Motor neuron (in vitro differentiated cells): ENCODE results near the gene METAP1D. TPM values are rescaled to one million over a fixed set of nuclear protein-coding genes. Genes with fewer than 3 reads are reported as not detected.
"Not testable (repeated sequence)": the region's sequence is repeated elsewhere in the genome, so short reads cannot be mapped to it uniquely, and the experiment has no call there.

Experiments
- ATAC-seq, 8 experiments: fragments of 200-7000 bp; cut with Tn5 transposase; replicated peaks in 6 of 8; 2 replicates each; pipeline ENCODE4 v1.8.0; 2021; ENCODE audit warnings: mild to moderate bottlenecking in 8 of 8, moderate library complexity in 8 of 8
- H3K27ac ChIP-seq, 2 donors: fragments of 250-450 bp; sonication (Bioruptor Pico); 2 replicates each; pipeline ENCODE4 v1.9.0; 2021; ENCODE audit warnings: antibody characterized with exemption in 2 of 2, mild to moderate bottlenecking in 2 of 2, moderate library complexity in 1 of 2
- H3K4me1 ChIP-seq, 2 donors: fragments of 250-450 bp; sonication (Bioruptor Pico); replicated peaks in 1 of 2; 2 replicates each; pipeline ENCODE4 v1.6.1; 2021; ENCODE audit warnings: antibody characterized with exemption in 2 of 2, mild to moderate bottlenecking in 2 of 2, moderate library complexity in 1 of 2
- H3K4me3 ChIP-seq, 5 donors: fragments of 250-450 bp; sonication (Bioruptor Pico); 2 replicates each; pipeline ENCODE4 v1.9.0; 2021; ENCODE audit warnings: antibody characterized with exemption in 5 of 5, mild to moderate bottlenecking in 5 of 5, moderate library complexity in 4 of 5
- WGBS, 10 experiments: fragments of 450-650 bp; shearing (Covaris generic); methylation state at CpG; one replicate each; pipeline ENCODE4 v1.0.0; 2022; 5-methylcytosine and 5-hydroxymethylcytosine counted together
- in situ Hi-C, 9 experiments: fragments of 400-800 bp; cut with MboI; loops; one replicate each; pipeline ENCODE4 v1.15.0; 2021; ENCODE audit warnings: low sequenced_read_pairs in 9 of 9, low pct_unique_long_range_greater_than_20kb in 2 of 9; ENCODE audit not compliant: unreplicated experiment in 9 of 9
- total RNA-seq, 8 experiments: library from RNA; unstranded; fragments of 300-600 nt; gene quantifications; 2 replicates each; pipeline versions ENCODE4 v1.2.3 to v1.2.4, GENCODE V29; 2022

The METAP1D gene
- total RNA-seq, 8 experiments from 2014 or later: 2.5 to 44.9 (median 6.3) TPM

DNA sequence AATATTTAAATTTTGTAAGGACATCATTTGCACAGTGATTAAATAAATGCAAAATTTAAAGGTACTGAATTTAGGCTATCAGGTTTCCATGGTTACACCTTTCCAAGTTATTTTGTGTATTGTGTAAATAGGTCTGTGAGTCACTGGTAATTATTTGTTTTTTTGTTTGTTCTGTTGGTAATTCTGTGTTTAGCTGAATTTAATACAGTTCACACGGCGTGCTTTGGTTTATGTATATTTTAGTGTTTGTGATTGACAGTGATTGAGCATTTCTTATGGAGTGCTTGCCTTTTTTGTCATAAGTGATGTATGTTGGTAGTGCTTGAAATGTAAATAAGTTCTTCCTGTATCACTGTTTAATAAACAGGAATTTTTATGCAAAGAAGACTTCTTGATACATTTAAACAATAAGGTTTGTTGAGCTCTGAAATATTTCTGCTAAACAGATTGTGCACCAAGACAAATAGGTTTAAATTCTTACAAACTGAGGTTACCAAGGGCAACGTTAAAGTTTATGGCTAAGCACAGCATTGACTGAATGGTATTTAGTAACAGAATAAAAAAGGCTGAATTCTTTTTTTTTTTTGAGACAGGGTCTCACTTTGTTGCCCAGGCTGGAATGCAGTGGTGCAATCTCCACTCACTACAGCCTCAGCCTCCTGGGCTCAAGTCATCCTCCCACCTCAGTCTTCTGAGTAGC lies 47.3 kb downstream of the METAP1D start:
- Histone ChIP-seq H3K4me3 (no peak overlapping the region), H3K27ac (no peak overlapping the region), H3K4me1 (peaks cover under 1 to 4% of the 10 kb centered on the region in 2 donors)
- ATAC-seq: peak in 1 of 8 experiments; percentile 65
- WGBS, 10 experiments: 29 to 80% (median 69%) methylated on average over 1 to 3 of the region's 3 CpGs
- in situ Hi-C loops: no loop called here

DNA sequence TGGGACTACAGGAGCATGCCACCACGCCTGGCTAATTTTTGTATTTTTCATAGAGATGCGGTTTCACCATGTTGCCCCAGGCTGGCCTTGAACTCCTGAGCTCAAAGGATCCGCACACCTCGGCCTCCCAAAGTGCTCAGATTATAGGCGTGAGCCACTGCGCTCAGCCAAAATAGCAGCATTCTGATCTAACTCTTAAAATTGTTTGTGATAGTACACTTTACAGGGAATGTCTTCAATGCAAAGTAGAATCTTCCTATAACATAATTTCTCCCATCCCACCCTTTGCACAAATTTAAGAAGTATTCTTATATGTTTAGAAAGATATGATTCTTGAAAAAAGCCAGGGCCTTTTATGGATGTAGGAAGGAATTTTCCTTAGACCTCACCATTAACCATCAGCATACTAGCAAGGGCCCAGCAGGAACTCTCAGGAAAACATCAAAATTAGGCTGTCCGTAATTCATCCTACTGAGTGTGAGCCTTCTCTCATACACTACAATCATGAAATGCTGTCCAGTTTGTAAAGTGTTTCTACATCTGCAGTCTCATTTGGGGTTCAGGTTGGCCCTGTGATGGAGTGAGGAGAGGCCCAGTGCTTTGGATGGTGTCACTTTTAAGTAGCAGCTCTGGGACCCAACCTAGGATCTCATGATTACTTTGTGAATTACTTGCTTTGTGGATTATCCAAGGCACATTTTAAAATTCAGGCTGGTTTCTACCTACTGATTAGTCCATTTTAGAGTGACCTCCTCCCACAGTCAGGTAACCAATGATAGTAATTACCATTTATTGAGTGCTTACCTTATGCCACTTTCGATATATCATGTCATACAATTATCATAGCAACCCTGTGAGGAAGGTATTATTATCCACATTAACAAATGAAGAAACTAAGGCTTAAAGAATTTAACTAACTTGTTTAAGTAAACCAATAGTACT lies 48.1 kb downstream of the METAP1D start:
- in situ Hi-C loops: no loop called here
- no peak overlapping the region for H3K4me3 ChIP-seq
- WGBS, 10 experiments: 40 to 100% (median 97%) methylated on average over 1 to 8 of the region's 8 CpGs; no CpG with 5 or more reads in 1 of the 10 experiments
- no peak overlapping the region for H3K27ac ChIP-seq
- no peak for ATAC-seq
- peaks cover 8 to 11% of the 10 kb centered on the region in 2 donors for H3K4me1 ChIP-seq

DNA sequence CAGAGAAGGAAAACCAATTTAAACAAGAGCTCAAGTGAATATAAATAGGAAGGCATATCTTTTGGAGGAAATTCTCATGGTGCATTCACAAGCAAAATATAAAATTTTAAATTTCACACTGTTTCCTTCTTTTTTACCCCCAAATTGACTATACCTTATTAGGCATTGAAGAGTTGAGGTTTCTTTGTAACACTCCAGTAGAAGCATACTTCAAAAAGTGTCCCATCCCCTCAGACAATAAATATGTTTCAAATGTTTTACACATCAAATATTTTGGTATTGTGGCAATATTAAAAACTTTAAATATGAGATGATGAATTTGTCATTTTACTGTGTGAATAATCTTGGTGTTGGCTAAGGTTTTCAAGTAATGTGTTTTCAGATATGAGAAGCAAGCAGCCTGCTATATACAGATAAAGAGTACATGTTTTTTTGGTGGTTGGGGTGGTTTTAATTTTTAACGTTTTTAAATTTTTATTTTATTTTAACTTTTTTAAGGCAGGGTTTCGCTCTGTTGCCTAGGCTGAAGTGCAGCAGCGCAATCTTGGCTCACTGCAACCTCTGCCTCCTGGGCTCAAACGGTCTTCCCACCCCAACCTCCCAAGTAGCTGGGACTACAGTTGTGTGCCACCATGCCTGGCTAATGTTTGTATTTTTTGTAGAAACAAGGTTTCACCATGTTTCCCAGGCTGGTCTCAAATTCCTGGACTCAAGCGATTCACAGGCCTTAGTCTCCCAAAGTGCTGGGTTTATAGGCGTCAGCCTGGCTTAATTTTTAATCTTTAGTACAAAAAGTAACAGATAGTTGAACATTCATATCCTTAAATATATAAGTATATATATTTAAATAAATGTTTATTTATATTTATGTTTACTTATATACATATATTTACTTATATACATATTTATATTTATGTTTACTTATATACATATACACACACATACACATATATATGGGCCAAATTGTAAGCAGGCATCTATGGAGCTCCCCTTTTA lies 49.1 kb downstream of the METAP1D start:
- Histone ChIP-seq H3K4me1 (peaks cover 14 to 18% of the 10 kb centered on the region in 2 donors), H3K4me3 (no peak overlapping the region), H3K27ac (no peak overlapping the region)
- ATAC-seq: no peak
- in situ Hi-C loops: no loop called here
- 40 to 100% (median 90%) methylated on average over 1 to 6 of the region's 6 CpGs; no CpG with 5 or more reads in 1 of the 10 experiments for WGBS, 10 experiments

DNA sequence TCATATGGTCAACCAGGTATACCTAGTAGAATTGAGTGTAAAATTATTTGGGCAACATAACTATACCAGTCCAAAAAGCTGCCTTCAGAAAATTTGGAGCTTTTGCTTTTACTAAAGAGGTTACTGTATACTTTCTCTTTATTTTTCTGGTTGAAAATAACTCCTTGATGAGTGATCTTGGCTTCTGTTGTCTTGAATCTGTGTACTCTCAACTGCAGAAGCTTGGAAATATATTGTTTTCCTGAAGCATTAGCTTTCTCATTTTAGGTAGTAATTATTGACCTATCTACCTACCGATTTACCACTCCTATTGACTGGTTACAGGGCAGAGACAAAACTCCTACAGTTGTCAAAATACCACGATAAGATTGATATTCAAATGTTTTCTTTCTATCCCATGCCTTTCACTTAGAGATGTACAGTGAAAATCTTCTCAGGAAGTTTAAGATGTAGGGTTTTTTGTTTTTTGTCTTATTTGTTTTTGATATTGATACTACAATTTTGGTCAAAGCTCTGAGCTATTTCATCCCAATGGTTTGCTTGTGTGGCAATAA lies 49.9 kb downstream of the METAP1D start:
- in situ Hi-C loops: no loop called here
- no peak for ATAC-seq
- no peak overlapping the region for H3K4me3 ChIP-seq
- WGBS, 10 experiments: 60 to 100% (median 96%) methylated on average over 1 to 2 of the region's 2 CpGs; no CpG with 5 or more reads in 1 of the 10 experiments
- no peak overlapping the region for H3K27ac ChIP-seq
- H3K4me1 ChIP-seq: peaks cover 14 to 20% of the 10 kb centered on the region in 2 donors

DNA sequence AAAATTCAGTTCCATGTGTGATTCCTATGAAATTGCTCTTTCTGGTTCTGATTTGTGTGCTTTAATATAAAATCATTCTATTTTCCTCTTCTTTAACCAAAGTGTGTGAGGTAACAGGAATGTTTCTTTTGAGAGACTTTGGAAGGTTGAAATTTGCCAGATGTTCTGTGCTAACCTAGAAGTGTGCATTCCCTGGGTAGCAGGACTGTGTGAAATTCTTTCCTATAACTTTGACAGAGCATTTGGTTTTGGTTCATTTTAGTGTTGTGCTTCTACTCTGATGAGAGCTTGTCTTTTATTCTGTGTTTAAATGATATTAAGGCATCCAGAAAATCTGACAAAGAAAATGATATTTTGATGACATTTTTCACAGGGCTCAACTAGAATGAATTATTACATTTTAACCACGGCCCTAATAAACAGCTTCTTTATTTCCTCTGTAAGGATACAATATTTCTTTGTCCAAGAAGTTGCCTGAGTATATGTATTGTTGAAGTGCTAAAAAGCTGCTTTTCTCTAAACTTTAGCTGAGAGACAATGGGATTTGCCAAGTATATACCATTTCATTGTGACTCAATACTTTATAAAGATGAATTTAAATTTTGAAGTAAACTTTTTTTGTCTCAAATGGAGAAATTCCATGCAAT lies 50.8 kb downstream of the METAP1D start:
- Histone ChIP-seq H3K4me3 (no peak overlapping the region), H3K4me1 (peaks cover 14 to 20% of the 10 kb centered on the region in 2 donors), H3K27ac (no peak overlapping the region)
- in situ Hi-C loops: no loop called here
- ATAC-seq: no peak
- WGBS, 10 experiments: 77 to 100% (median 89%) methylated on average over 1 of the region's 1 CpG

DNA sequence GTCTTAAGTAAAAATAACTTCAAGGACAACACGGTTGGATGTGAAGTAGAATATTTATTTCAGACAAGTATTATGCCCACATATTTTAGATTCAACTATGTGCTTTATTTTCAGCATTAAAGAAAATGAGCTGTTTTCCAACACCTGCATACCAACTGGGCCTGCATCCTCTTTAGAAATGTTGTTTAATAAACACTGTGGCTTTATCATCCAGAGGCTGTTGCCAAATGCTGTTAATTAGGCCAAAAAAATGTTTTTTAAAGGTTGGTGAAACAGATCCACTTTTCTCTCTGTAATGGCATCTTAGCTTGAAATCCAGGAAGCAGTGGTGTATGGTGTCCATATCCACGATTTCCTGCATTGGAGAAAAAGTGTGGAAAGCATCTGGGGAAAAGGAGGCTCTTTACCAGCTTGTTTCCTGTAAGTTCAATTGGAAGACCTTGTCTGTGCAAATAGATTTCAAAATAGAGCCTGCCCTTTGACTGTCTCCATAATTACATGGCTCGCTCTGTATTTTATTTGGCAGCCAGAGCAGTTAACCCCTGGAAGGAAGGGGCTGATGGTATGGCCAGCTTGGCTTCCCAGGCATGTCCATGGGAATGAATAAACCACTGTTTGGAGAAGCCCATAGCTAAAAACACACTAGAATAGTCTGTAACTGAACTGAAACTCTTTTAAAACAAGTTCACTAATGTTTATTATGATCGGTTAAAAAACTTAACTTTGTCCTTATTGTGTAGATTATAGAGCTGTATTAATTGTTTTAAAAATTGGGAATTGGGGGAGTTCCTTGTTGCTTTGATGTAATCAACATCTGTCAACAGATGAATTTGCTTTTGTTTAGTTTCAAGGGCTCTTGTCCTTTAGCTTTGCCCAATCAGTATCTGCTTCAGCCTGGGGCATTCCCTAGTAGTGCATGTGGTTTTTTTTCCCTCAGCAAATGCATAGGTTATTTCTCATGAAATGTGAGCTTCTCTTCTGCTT lies 52.5 kb downstream of the METAP1D start:
- H3K27ac ChIP-seq: no peak overlapping the region
- ATAC-seq: peak in 4 of 8 experiments; percentile 34 to 91 (median 44)
- H3K4me1 ChIP-seq: peaks cover 9 to 20% of the 10 kb centered on the region in 2 donors
- WGBS, 10 experiments: 34 to 80% (median 55%) methylated on average over 2 to 4 of the region's 4 CpGs
- in situ Hi-C loops: no loop called here
- no peak overlapping the region for H3K4me3 ChIP-seq

DNA sequence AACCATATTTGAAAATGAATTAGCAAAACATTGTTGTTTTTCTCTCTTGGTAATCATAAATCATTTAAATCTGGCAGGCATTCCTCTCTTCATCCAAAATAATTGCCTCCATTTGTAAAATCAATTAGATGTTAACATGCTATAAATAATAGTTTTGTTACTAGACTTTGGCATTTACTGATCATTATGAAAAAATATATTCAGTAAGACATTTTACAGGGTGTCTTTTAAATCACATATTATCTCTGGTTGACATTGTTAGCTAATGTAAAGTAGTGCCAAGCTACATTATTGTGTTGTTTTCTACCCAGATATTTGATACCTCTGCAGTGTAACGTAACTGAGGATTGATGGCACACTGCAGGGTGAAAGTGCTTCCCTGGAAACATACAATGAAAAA lies 53.7 kb downstream of the METAP1D start:
- H3K4me3 ChIP-seq: no peak overlapping the region
- H3K27ac ChIP-seq: no peak overlapping the region
- WGBS, 10 experiments: 83 to 100% (median 87%) methylated on average over 1 of the region's 1 CpG; no CpG with 5 or more reads in 4 of the 10 experiments
- ATAC-seq: no peak
- H3K4me1 ChIP-seq: peaks cover 9 to 20% of the 10 kb centered on the region in 2 donors
- in situ Hi-C loops: no loop called here

DNA sequence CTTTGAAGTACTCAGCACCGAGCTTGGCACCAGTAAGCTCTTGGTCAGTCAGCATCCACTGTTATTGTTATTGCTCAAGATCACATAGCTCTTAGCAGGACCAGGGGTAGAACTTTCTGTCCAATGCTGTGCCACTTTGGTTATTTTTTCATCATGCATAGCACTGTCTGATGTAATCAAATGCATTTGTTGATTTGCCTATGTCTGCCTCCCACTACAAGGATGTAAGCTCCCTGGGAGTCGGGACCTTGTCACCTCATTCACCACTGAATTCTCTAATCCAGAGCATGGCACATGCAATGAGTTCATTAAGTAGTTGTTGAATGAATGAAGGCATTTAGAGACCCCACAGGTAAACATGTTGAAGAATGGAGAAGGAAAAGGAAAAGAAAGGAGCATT lies 56.5 kb downstream of the METAP1D start:
- in situ Hi-C loops: no loop called here
- WGBS, 10 experiments: 60 to 100% (median 88%) methylated on average over 1 to 2 of the region's 2 CpGs; no CpG with 5 or more reads in 5 of the 10 experiments

DNA sequence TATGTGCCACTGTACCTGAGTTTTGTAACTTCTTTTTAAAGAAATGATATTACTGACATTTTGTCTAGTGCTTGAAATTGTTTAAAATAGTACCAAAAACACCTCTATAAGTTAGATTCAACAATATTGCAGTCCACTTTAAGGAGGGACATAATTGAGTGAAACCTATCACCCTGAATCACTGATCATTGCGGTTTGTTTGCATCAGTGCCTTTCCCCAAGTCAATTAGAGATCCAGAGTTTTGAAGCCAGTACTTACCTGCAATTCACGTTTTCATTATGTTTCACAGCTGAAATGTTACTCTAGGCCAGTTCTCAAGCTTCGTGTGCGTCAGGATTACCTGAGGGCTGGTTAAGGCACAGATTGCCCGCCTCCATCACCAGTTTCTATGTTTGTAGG lies 58.9 kb downstream of the METAP1D start:
- no peak for ATAC-seq
- 90 to 100% (median 96%) methylated on average over 1 to 5 of the region's 5 CpGs for WGBS, 10 experiments
- in situ Hi-C loops: no loop called here
- H3K27ac ChIP-seq: no peak overlapping the region
- no peak overlapping the region for H3K4me3 ChIP-seq
- peaks cover 7 to 17% of the 10 kb centered on the region in 2 donors for H3K4me1 ChIP-seq

More for the DNA sequence above, 56.5 kb downstream of the METAP1D start:
- no peak for ATAC-seq
- Histone ChIP-seq H3K27ac (no peak overlapping the region), H3K4me3 (no peak overlapping the region), H3K4me1 (peaks cover 13 to 23% of the 10 kb centered on the region in 2 donors)

DNA sequence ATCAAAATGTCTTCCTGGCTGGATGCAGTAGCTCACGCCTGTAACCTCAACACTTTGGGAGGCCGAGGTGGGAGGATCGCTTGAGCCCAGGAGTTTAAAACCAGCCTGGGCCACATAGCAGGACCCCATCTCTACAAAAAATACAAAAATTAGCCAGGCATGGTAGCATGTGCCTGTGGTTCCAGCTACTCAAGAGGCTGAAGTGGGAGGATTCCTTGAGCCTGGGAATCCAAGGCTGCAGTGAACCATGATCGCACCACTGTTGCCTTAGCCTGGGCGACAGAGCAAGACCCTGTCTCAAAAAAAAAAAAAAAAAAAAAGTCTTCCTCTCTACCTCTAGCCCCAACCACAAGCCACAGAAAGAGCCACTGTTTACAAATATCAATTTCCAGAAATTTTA lies 60.4 kb downstream of the METAP1D start:
- H3K27ac ChIP-seq, in situ Hi-C loops, ATAC-seq: not testable (repeated sequence)

More for the DNA sequence above, 60.4 kb downstream of the METAP1D start:
- H3K4me1 ChIP-seq: peaks cover 3 to 20% of the 10 kb centered on the region in 2 donors
- H3K4me3 ChIP-seq: not testable (repeated sequence)
- 80 to 100% (median 96%) methylated on average over 1 to 5 of the region's 5 CpGs; no CpG with 5 or more reads in 2 of the 10 experiments for WGBS, 10 experiments
